ENCODE results near the gene FBF1.
"Not testable (repeated sequence)": the region's sequence is repeated elsewhere in the genome, so short reads cannot be mapped to it uniquely, and the experiment has no call there.

The FBF1 gene

DNA sequence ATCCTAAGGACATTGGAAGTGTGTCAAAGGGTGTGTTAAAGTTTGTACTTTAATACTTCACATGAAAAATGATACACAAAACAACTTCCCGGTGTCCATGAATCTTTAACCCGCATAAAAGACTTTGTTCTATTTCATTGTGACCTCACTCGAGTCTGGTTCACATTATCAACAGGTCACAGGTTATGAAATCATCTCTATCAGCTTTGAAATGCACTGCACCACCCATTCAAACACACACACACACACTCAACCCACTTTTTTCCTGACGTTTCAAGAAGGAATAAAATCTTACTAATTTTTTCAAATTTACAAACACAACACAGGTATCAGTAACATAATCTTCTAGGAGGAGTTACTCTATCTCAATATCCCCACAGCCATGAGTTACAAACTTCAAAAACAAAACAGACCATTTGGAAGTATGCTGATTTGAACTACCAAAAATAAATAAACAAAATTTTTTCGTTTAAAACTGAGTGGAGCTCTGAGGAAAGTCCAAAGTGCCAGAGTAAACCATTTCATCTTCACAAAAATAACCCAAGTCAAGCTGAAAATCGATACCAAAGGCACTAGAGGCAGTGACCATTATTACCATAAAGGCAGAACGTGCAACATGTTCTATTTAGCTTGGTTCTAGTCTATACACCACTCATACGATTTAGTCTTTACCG, 35.5 kb upstream of the FBF1 start (continued):
- TF ChIP-seq, protein P1, sequence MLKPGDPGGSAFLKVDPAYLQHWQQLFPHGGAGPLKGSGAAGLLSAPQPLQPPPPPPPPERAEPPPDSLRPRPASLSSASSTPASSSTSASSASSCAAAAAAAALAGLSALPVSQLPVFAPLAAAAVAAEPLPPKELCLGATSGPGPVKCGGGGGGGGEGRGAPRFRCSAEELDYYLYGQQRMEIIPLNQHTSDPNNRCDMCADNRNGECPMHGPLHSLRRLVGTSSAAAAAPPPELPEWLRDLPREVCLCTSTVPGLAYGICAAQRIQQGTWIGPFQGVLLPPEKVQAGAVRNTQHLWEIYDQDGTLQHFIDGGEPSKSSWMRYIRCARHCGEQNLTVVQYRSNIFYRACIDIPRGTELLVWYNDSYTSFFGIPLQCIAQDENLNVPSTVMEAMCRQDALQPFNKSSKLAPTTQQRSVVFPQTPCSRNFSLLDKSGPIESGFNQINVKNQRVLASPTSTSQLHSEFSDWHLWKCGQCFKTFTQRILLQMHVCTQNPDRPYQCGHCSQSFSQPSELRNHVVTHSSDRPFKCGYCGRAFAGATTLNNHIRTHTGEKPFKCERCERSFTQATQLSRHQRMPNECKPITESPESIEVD (tag by site-specific recombination; IDR thresholded peaks at IDR 0.05) = 0 out of 2 replicates have a peak, but pooled peaks have one; percentile 24
- peak; percentile 40; the same call in 1 of the 2 replicates for TF ChIP-seq ZEB2 (tag by site-specific recombination; IDR thresholded peaks at IDR 0.05)
- 0 out of 2 replicates have a peak, but pooled peaks have one; percentile 26 for TF ChIP-seq ZNF664 (tag by site-specific recombination; IDR thresholded peaks at IDR 0.05)
- TF ChIP-seq, protein P2, sequence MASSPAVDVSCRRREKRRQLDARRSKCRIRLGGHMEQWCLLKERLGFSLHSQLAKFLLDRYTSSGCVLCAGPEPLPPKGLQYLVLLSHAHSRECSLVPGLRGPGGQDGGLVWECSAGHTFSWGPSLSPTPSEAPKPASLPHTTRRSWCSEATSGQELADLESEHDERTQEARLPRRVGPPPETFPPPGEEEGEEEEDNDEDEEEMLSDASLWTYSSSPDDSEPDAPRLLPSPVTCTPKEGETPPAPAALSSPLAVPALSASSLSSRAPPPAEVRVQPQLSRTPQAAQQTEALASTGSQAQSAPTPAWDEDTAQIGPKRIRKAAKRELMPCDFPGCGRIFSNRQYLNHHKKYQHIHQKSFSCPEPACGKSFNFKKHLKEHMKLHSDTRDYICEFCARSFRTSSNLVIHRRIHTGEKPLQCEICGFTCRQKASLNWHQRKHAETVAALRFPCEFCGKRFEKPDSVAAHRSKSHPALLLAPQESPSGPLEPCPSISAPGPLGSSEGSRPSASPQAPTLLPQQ (tag by site-specific recombination; IDR thresholded peaks at IDR 0.05) = peak; percentile 80
- TF ChIP-seq ZNF335 (tag by site-specific recombination; conservative IDR thresholded peaks at IDR 0.05) = 0 out of 2 replicates have a peak, but pooled peaks have one; percentile 12
- TF ChIP-seq ZNF629 (tag by site-specific recombination; IDR thresholded peaks at IDR 0.05) = peak; percentile 85
- TF ChIP-seq SCRT1 (tag by site-specific recombination; IDR thresholded peaks at IDR 0.05; ENCODE audit: borderline replicate concordance) = peak; percentile 97
- no peak for TF ChIP-seq ZNF416 (tag by site-specific recombination; IDR thresholded peaks at IDR 0.05)
- TF ChIP-seq ZNF558 (tag by site-specific recombination; IDR thresholded peaks at IDR 0.05) = 0 out of 2 replicates have a peak, but pooled peaks have one; percentile 27
- TF ChIP-seq KLF16 (tag by site-specific recombination; IDR thresholded peaks at IDR 0.05) = no peak
- no peak for TF ChIP-seq ZNF394 (tag by site-specific recombination; IDR thresholded peaks at IDR 0.05; ENCODE audit: borderline replicate concordance)

DNA sequence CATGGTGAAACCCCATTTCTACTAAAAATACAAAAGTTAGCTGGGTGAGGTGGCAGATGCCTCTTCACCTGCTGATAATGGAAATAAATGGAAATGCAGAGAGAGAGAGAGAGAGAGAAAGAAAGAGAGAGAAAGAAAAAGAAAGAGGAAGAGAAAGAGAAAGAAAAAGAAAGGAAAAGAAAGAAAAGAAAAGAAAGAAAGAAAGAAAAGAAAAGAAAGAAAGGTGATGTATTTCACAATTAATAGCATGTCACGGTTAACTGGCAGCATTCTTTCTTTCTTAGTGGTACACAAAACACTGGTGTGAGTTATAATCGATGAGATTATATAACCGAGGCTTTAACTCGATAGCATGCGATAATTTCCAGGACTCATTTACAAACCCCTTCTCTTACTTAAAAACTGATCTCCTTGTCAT, 34.9 kb upstream of the FBF1 start:
- TF ChIP-seq, protein P3, sequence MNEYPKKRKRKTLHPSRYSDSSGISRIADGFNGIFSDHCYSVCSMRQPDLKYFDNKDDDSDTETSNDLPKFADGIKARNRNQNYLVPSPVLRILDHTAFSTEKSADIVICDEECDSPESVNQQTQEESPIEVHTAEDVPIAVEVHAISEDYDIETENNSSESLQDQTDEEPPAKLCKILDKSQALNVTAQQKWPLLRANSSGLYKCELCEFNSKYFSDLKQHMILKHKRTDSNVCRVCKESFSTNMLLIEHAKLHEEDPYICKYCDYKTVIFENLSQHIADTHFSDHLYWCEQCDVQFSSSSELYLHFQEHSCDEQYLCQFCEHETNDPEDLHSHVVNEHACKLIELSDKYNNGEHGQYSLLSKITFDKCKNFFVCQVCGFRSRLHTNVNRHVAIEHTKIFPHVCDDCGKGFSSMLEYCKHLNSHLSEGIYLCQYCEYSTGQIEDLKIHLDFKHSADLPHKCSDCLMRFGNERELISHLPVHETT (tag by site-specific recombination; IDR thresholded peaks at IDR 0.05) = no peak
- TF ChIP-seq PRDM1 (tag by site-specific recombination; IDR thresholded peaks at IDR 0.05) (peak; percentile 96), ZNF292 (tag by site-specific recombination; IDR thresholded peaks at IDR 0.05; ENCODE audit: borderline replicate concordance, low read depth) (0 out of 2 replicates have a peak, but pooled peaks have one; percentile 8), ZNF366 (tag by site-specific recombination; conservative IDR thresholded peaks at IDR 0.05) (peak; percentile 94)
- TF ChIP-seq, protein P4, sequence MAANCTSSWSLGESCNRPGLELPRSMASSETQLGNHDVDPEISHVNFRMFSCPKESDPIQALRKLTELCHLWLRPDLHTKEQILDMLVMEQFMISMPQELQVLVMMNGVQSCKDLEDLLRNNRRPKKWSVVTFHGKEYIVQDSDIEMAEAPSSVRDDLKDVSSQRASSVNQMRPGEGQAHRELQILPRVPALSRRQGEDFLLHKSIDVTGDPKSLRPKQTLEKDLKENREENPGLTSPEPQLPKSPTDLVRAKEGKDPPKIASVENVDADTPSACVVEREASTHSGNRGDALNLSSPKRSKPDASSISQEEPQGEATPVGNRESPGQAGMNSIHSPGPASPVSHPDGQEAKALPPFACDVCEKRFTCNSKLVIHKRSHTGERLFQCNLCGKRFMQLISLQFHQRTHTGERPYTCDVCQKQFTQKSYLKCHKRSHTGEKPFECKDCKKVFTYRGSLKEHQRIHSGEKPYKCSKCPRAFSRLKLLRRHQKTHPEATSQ (tag by site-specific recombination; IDR thresholded peaks at IDR 0.05) = no peak
- Histone ChIP-seq H3K4me3 (ENCODE audit: low read depth, low read length) (no peak overlapping the region), H3K36me3 (ENCODE audit: control insufficient read depth in 2 of 2, insufficient read depth in 1 of 2, low read length in 2 of 2) (peaks cover 33 to 38% of the 10 kb centered on the region in 2 experiments; a peak in 2 of 3 replicates), H3K9me3 (ENCODE audit: control insufficient read depth, insufficient read depth, low read depth, low read length) (no peaks in the 10 kb centered on the region), H3K4me1 (ENCODE audit: control insufficient read depth, insufficient read depth, low read length) (peaks cover 13% of the 10 kb centered on the region), H3K27ac (ENCODE audit: extremely low read depth, low read depth, low read length) (no peak overlapping the region; the same call in 1 of the 2 replicates)
- ChIA-PET POLR2A (interaction anchor here (1.0 kb wide), 1 partner anchor 35 kb away, joined by 5 read pairs; the partner anchor contains the start of gene FBF1), CTCF (interaction anchor here (0.6 to 1.2 kb wide), 4 partner anchors 8 to 390 kb away, joined by 3 to 4 read pairs (median 3); partner anchors contain the start of gene CDK3)

DNA sequence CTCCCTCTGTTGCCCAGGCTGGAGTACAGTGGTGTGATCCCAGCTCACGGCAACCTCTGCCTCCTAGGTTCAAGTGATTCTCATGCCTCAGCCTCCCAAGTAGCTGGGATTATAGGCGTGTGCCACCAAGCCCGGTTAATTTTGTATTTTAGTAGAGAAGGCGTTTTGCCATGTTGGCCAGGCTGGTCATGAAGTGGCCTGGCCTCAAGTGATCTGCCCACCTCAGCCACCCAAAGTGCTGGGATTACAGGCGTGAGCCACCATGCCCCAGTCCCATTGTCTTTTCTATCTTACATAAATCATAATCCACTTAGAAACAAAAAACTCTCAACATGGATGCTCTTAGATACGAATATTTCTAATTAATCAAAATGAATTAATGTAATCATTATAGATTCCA, 34.3 kb upstream of the FBF1 start:
- Histone ChIP-seq H3K36me3 (ENCODE audit: control insufficient read depth in 2 of 2, insufficient read depth in 1 of 2, low read length in 2 of 2) (peaks cover 33 to 43% of the 10 kb centered on the region in 2 experiments; a peak in 2 of 3 replicates), H3K4me1 (ENCODE audit: control insufficient read depth, insufficient read depth, low read length) (peaks cover 13% of the 10 kb centered on the region)
- H3K27ac ChIP-seq (ENCODE audit: extremely low read depth, low read depth, low read length); CTCF ChIA-PET; H3K4me3 ChIP-seq (ENCODE audit: low read depth, low read length); H3K9me3 ChIP-seq (ENCODE audit: control insufficient read depth, insufficient read depth, low read depth, low read length); POLR2A ChIA-PET: not testable (repeated sequence)

All from HEK293 (cell line).